Measurements from ENCODE around the gene GRM5.
"Not testable (repeated sequence)": the region's sequence is repeated elsewhere in the genome, so short reads cannot be mapped to it uniquely, and the experiment has no call there.

DNA sequence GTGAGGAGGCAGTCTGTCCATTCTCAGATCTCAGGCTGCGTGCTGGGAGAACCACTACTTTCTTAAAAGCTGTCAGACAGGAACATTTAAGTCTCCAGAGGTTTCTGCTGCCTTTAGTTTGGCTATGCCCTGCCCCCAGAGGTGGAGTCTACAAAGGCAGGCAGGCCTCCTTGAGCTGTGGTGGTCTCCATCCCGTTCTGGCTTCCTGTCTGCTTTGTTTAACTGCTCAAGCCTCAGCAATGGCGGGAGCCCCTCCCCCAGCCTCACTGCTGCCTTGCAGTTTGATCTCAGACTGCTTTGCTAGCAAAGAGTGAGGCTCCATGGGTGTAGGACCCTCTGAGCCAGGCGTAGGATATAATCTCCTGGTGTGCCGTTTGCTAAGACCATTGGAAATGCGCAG, 602.5 kb downstream of the GRM5 start:
- TF ChIP-seq, protein P1, sequence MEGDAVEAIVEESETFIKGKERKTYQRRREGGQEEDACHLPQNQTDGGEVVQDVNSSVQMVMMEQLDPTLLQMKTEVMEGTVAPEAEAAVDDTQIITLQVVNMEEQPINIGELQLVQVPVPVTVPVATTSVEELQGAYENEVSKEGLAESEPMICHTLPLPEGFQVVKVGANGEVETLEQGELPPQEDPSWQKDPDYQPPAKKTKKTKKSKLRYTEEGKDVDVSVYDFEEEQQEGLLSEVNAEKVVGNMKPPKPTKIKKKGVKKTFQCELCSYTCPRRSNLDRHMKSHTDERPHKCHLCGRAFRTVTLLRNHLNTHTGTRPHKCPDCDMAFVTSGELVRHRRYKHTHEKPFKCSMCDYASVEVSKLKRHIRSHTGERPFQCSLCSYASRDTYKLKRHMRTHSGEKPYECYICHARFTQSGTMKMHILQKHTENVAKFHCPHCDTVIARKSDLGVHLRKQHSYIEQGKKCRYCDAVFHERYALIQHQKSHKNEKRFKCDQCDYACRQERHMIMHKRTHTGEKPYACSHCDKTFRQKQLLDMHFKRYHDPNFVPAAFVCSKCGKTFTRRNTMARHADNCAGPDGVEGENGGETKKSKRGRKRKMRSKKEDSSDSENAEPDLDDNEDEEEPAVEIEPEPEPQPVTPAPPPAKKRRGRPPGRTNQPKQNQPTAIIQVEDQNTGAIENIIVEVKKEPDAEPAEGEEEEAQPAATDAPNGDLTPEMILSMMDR (IDR thresholded peaks at IDR 0.05; ENCODE audit: low read length) = not testable (repeated sequence)
- not testable (repeated sequence) for TF ChIP-seq EZH2 (IDR thresholded peaks at IDR 0.05; ENCODE audit: borderline replicate concordance, low read length)
